HG03457 (cell line): ENCODE measurements around the gene ARHGEF38.
A peak's percentile ranks its signal among the peaks of the same experiment; 100 is the strongest.

Experiments used
- ATAC-seq: cut with Tn5 transposase; IDR thresholded peaks from one replicate; pipeline ENCODE4 v1.9.1; 2021; ENCODE audit warnings: moderate number of reproducible peaks; ENCODE audit not compliant: unreplicated experiment

Gene ARHGEF38

GRCh38 chr4:105556206-105556605, 3.8 kb downstream of the ARHGEF38 start:
- no peak for ATAC-seq

- ATAC-seq, result no peak
Observed at GRCh38 chr4:105558277-105558676, 5.9 kb downstream of the ARHGEF38 start.

- ATAC-seq, result no peak
Observed at GRCh38 chr4:105560421-105560848, 8.0 kb downstream of the ARHGEF38 start.

- ATAC-seq, result no peak
Observed at GRCh38 chr4:105563352-105563751, 10.9 kb downstream of the ARHGEF38 start.

GRCh38 chr4:105568584-105568983, 16.2 kb downstream of the ARHGEF38 start:
- ATAC-seq, result no peak

GRCh38 chr4:105569057-105569865, 16.8 kb downstream of the ARHGEF38 start:
- ATAC-seq, result no peak

GRCh38 chr4:105569866-105570236, 17.4 kb downstream of the ARHGEF38 start:
- ATAC-seq, result no peak

- ATAC-seq, result no peak
Observed at GRCh38 chr4:105572296-105572695, 19.9 kb downstream of the ARHGEF38 start.

- no peak for ATAC-seq
Observed at GRCh38 chr4:105586638-105587328, 34.4 kb downstream of the ARHGEF38 start.

GRCh38 chr4:105587841-105588240, 35.4 kb downstream of the ARHGEF38 start:
- no peak for ATAC-seq

- ATAC-seq, result no peak
Observed at GRCh38 chr4:105588252-105588651, 35.8 kb downstream of the ARHGEF38 start.

GRCh38 chr4:105591573-105591972, 39.2 kb downstream of the ARHGEF38 start:
- no peak for ATAC-seq

GRCh38 chr4:105594099-105595010, 41.9 kb downstream of the ARHGEF38 start:
- ATAC-seq, result peak; percentile 81

GRCh38 chr4:105596684-105597083, 44.3 kb downstream of the ARHGEF38 start:
- ATAC-seq, result no peak

GRCh38 chr4:105598052-105598451, 45.6 kb downstream of the ARHGEF38 start:
- ATAC-seq, result no peak

GRCh38 chr4:105598787-105599186, 46.4 kb downstream of the ARHGEF38 start:
- ATAC-seq, result no peak

- no peak for ATAC-seq
Observed at GRCh38 chr4:105599482-105599881, 47.1 kb downstream of the ARHGEF38 start.

- ATAC-seq, result no peak
Observed at GRCh38 chr4:105599932-105600655, 47.7 kb downstream of the ARHGEF38 start.

GRCh38 chr4:105600951-105601350, 48.5 kb downstream of the ARHGEF38 start:
- ATAC-seq, result no peak

GRCh38 chr4:105601406-105601805, 49.0 kb downstream of the ARHGEF38 start:
- no peak for ATAC-seq

GRCh38 chr4:105603158-105603557, 50.7 kb downstream of the ARHGEF38 start:
- ATAC-seq, result no peak
